Erythroblast (primary cell): ENCODE data around the gene EN2.

Experiments used
- DNase-seq, 2 experiments: peaks; one replicate each; lab custom pipeline; 2025; lab: John Stamatoyannopoulos, UW
- GATA1 ChIP-seq: IDR thresholded peaks from 2 replicates; pipeline ENCODE4 v1.6.1; 2011; ENCODE audit warnings: low read depth, mild to moderate bottlenecking, control low read depth, low read length, moderate library complexity
- POLR2A ChIP-seq: IDR thresholded peaks from 2 replicates; pipeline ENCODE4 v1.6.1; 2011; ENCODE audit warnings: mild to moderate bottlenecking, low read length

The EN2 gene

GRCh38 chr7:155470186-155470487 lies 12.2 kb downstream of the EN2 start:
- TF ChIP-seq POLR2A: no peak
- no peak for TF ChIP-seq GATA1
- no peak for DNase-seq

DNA sequence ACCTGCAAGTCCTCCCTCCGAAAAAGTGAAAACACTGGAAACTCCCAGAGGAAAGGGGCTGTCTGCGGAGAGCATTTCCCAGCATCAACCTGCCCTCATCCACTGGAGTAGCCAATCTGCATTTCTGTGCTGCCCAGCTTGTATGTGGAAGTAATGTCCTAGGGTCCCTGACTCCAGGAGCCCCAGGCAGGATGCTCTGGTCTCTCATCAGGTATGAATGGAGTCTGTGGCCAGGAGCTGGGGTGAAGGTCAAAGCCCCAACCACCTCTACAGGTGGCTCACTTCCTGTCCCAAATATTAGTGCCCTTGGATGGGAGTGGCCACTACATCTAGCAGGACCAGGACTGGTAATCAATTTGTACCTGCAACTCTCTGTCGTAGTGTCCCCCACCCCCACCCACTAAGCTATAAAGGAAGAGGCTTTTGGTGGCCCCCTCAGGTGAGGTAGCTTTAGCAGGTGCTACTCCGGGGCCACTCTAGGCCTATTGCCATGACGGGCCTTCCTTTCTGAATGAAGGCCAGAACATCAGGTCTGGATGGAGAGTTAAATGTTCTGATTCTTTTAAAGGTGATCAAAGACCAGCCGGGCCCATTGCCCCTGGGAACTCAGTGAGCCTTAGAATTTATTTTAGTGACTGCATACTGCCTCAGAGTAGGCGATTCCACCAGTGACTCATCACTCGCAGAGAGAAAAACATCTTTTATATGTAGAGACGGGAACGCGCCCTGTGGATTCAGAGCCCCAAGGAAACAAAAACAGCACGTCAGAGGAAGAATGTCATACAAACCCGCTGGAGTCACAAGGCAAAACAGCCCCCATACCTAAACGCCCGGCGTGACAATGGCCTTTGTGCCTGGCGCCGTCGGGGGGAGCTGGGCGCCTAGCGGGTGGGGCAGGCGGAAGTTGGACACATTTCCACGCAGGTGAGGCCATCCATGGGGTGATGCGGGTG lies 13.0 kb downstream of the EN2 start:
- no peak for TF ChIP-seq GATA1

DNA sequence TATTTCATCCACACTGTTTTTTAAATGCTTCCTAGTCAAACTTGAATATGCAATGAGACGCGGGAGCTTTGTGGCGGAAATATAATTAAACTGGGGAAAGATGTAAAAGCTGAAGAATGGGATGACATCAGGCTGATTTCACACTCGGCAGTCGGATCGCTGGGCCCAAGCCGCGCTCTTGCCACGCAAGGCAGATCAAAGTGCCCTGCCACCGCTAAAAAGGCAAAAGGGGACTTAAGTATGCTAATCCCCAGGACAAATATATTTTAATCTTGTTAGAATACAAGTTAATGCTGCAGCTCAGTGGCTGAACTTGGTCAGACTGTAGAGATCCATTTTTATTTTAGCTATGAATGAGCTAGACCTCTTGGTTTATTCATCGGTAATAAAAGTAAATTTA lies 13.8 kb downstream of the EN2 start:
- TF ChIP-seq POLR2A (no peak), GATA1 (no peak)
- no peak for DNase-seq

More for the DNA sequence above, 13.0 kb downstream of the EN2 start:
- no peak for DNase-seq

- no peak for DNase-seq
Observed at GRCh38 chr7:155477476-155477875, 19.5 kb downstream of the EN2 start.

GRCh38 chr7:155481764-155482163 lies 23.8 kb downstream of the EN2 start:
- TF ChIP-seq GATA1 (no peak), POLR2A (no peak)
- DNase-seq: no peak

More at GRCh38 chr7:155477476-155477875, 19.5 kb downstream of the EN2 start:
- TF ChIP-seq POLR2A (no peak), GATA1 (no peak)

DNA sequence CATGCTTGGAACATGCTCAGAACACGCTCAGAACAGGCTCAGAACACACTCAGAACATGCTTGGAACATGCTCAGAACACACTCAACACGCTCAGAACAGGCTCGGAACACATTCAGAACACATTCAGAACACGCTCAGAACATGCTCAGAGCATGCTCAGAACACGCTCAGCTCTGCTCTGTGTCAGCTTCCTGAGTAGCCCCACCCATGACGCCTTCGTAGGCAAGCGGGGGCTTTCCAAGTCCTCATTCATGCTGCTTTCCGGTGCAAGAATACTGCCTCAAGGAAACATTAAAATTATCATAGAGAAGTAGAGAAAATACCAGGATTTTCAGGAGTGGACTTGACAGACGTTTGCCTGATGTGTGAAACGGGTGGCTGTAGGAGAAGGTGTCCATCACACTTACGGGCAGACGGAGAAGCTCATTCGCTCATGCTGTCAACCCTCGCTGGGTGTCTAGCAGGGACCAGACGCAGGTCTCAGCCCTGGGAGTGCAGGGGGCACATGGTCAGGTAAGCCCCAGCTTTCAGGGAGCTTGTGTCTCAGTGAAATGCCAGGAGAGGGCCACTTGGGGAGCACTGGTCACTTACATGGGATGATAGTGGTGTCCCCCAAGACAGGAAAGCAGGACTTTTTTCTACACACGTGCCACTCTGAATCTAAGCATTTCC lies 24.7 kb downstream of the EN2 start:
- TF ChIP-seq POLR2A (no peak), GATA1 (no peak)
- DNase-seq: no peak

- no peak for TF ChIP-seq GATA1
- TF ChIP-seq POLR2A: no peak
- DNase-seq: no peak
Observed at GRCh38 chr7:155483245-155483644, 25.3 kb downstream of the EN2 start.

DNA sequence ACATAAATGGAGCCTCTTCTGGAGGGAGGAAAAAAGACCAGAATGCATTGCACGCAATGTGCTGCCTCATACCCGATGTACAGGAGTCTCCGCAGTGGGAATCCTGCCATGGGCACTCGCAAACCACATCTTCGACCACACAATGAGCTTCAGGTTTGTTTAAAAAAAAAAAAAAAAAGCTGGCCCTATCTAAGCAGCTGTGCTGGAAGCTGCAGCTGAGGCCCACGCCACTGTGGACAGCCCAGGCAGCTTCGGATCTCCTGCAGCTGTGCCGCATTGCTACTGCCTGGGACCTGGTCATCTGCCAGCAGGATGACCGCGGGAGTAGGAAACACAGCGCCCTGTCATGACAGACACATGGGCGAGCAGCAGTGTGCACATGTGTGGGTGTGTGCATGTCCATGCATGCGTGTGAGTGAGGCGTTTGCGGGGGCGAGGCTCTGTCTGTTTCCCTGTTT lies 26.0 kb downstream of the EN2 start:
- no peak for TF ChIP-seq POLR2A
- no peak for TF ChIP-seq GATA1
- DNase-seq: no peak

GRCh38 chr7:155484483-155485399 lies 26.8 kb downstream of the EN2 start:
- no peak for DNase-seq
- TF ChIP-seq GATA1 (no peak), POLR2A (no peak)

- TF ChIP-seq GATA1: no peak
- TF ChIP-seq POLR2A: no peak
Observed at GRCh38 chr7:155486783-155487508, 29.0 kb downstream of the EN2 start.

DNA sequence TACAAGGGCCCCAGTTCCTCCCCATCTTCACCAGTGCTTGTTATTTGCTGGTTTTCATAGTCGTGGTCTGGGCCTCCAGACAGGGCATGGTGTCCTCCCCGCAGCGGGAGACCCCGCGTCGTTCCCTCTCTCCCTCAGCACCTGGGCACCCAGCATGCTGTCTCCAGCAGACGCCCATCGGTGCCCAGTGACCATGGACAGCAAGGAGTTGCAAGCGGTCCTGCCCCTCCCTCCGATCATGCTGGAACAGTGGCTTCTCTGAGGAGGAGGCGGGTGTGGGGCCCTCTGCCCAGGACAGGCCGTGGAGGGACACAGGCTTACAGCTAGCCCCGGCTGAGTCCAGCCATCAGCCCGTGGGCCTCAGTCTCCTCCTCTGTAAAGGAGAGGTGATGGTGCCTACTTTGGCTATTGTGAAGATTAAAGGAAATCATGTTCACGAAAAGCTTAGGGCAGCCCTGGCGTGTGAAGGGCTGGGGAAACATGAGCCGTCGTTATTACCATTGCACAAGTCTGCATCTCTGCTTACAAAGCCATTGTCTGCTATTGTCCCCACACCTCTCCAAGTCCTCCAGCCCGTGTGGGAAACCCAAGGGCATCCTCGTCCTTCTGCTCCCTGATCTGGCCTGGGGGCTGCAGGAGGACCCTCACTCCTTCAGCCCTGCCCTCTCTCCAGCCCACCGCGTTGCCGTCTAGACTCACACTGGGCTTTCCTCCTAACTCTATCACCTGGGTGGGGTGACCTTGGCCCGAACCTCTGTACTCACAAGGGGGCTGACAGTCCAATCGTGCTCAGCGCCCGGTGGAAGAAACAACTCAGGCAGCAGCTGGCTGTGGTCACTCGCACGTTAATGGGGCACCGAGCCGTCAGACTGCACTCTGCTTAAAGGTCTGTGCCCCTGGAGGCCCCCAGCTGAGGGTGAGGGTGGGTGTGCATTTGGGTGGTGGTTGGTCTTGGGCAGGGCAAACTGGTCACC lies 29.9 kb downstream of the EN2 start:
- DNase-seq: no peak
- TF ChIP-seq POLR2A: no peak
- no peak for TF ChIP-seq GATA1

More at GRCh38 chr7:155486783-155487508, 29.0 kb downstream of the EN2 start:
- no peak for DNase-seq
